T-helper 1 cell treated with Interleukin-12 subunit alpha and Interleukin-12 subunit beta and Interleukin-4 antibody, amounts not matched to agents 30 μg/mL and 1 μg/mL, for 36 hours (primary cell): Measurements from ENCODE around the gene OPN4.

ENCODE experiments used
- H3K27ac Mint-ChIP-seq: one replicate; pipeline ENCODE4 v1.8.0; 2021; ENCODE audit warnings: mild to moderate bottlenecking, mixed read lengths
- H3K27me3 Mint-ChIP-seq: one replicate; pipeline ENCODE4 v1.8.0; 2021; ENCODE audit warnings: low read depth, mixed read lengths
- H3K36me3 Mint-ChIP-seq: one replicate; pipeline ENCODE4 v1.8.0; 2021; ENCODE audit warnings: low read depth, mixed read lengths
- H3K4me1 Mint-ChIP-seq: one replicate; pipeline ENCODE4 v1.8.0; 2021; ENCODE audit warnings: low read depth, mixed read lengths
- H3K4me3 Mint-ChIP-seq: one replicate; pipeline ENCODE4 v1.8.0; 2021; ENCODE audit warnings: mild to moderate bottlenecking, moderate library complexity, mixed read lengths
- H3K9me3 Mint-ChIP-seq: one replicate; pipeline ENCODE4 v1.8.0; 2021; ENCODE audit warnings: mixed read lengths

The OPN4 gene

GRCh38 chr10:86673827-86674581 lies 19.7 kb downstream of the OPN4 start:
- Mint-ChIP-seq H3K36me3 (no peaks in the 10 kb centered on the region), H3K9me3 (no peaks in the 10 kb centered on the region), H3K27ac (no peak overlapping the region), H3K27me3 (no peaks in the 10 kb centered on the region), H3K4me1 (no peaks in the 10 kb centered on the region), H3K4me3 (no peak overlapping the region)

GRCh38 chr10:86674912-86675311 lies 20.6 kb downstream of the OPN4 start:
- Mint-ChIP-seq H3K9me3 (no peaks in the 10 kb centered on the region), H3K27ac (no peak overlapping the region), H3K4me1 (no peaks in the 10 kb centered on the region), H3K36me3 (no peaks in the 10 kb centered on the region), H3K4me3 (no peak overlapping the region), H3K27me3 (no peaks in the 10 kb centered on the region)

GRCh38 chr10:86677374-86677773 lies 23.0 kb downstream of the OPN4 start:
- Mint-ChIP-seq H3K9me3 (no peaks in the 10 kb centered on the region), H3K36me3 (no peaks in the 10 kb centered on the region)

GRCh38 chr10:86678999-86679792 lies 24.8 kb downstream of the OPN4 start:
- Mint-ChIP-seq H3K27me3 (no peaks in the 10 kb centered on the region), H3K27ac (no peak overlapping the region), H3K36me3 (no peaks in the 10 kb centered on the region), H3K9me3 (no peaks in the 10 kb centered on the region), H3K4me3 (no peak overlapping the region), H3K4me1 (no peaks in the 10 kb centered on the region)

More at GRCh38 chr10:86677374-86677773, 23.0 kb downstream of the OPN4 start:
- H3K27me3 Mint-ChIP-seq: no peaks in the 10 kb centered on the region
- H3K27ac Mint-ChIP-seq: no peak overlapping the region
- H3K4me1 Mint-ChIP-seq: no peaks in the 10 kb centered on the region
- no peak overlapping the region for H3K4me3 Mint-ChIP-seq

GRCh38 chr10:86681047-86681446 lies 26.7 kb downstream of the OPN4 start:
- Mint-ChIP-seq H3K4me3 (no peak overlapping the region), H3K27ac (no peak overlapping the region), H3K36me3 (no peaks in the 10 kb centered on the region), H3K27me3 (no peaks in the 10 kb centered on the region), H3K4me1 (no peaks in the 10 kb centered on the region), H3K9me3 (no peaks in the 10 kb centered on the region)

GRCh38 chr10:86681722-86682386 lies 27.5 kb downstream of the OPN4 start:
- Mint-ChIP-seq H3K27me3 (no peaks in the 10 kb centered on the region), H3K4me1 (no peaks in the 10 kb centered on the region), H3K27ac (no peak overlapping the region), H3K36me3 (no peaks in the 10 kb centered on the region), H3K4me3 (no peak overlapping the region), H3K9me3 (no peaks in the 10 kb centered on the region)

GRCh38 chr10:86682675-86683074 lies 28.3 kb downstream of the OPN4 start:
- H3K36me3 Mint-ChIP-seq: no peaks in the 10 kb centered on the region
- H3K4me3 Mint-ChIP-seq: no peak overlapping the region
- no peaks in the 10 kb centered on the region for H3K9me3 Mint-ChIP-seq
- no peaks in the 10 kb centered on the region for H3K4me1 Mint-ChIP-seq
- no peaks in the 10 kb centered on the region for H3K27me3 Mint-ChIP-seq
- no peak overlapping the region for H3K27ac Mint-ChIP-seq

- H3K27ac Mint-ChIP-seq: no peak overlapping the region
- no peaks in the 10 kb centered on the region for H3K36me3 Mint-ChIP-seq
- no peak overlapping the region for H3K4me3 Mint-ChIP-seq
- no peaks in the 10 kb centered on the region for H3K4me1 Mint-ChIP-seq
- H3K27me3 Mint-ChIP-seq: no peaks in the 10 kb centered on the region
- H3K9me3 Mint-ChIP-seq: no peaks in the 10 kb centered on the region
These were observed 30.2 kb downstream of the OPN4 start for GRCh38 chr10:86684331-86685097.

GRCh38 chr10:86685416-86685815 lies 31.1 kb downstream of the OPN4 start:
- Mint-ChIP-seq H3K4me1 (no peaks in the 10 kb centered on the region), H3K9me3 (no peaks in the 10 kb centered on the region), H3K36me3 (no peaks in the 10 kb centered on the region), H3K27me3 (no peaks in the 10 kb centered on the region), H3K4me3 (no peak overlapping the region), H3K27ac (no peak overlapping the region)

- Mint-ChIP-seq H3K27ac (no peak overlapping the region), H3K4me1 (no peaks in the 10 kb centered on the region), H3K9me3 (no peaks in the 10 kb centered on the region), H3K36me3 (no peaks in the 10 kb centered on the region), H3K4me3 (no peak overlapping the region), H3K27me3 (no peaks in the 10 kb centered on the region)
These were observed 31.7 kb downstream of the OPN4 start for GRCh38 chr10:86685893-86686632.

- no peak overlapping the region for H3K27ac Mint-ChIP-seq
These were observed 32.6 kb downstream of the OPN4 start for GRCh38 chr10:86686972-86687371.

GRCh38 chr10:86687750-86688149 lies 33.4 kb downstream of the OPN4 start:
- H3K27ac Mint-ChIP-seq: no peak overlapping the region
- no peaks in the 10 kb centered on the region for H3K4me1 Mint-ChIP-seq
- H3K4me3 Mint-ChIP-seq: no peak overlapping the region
- H3K9me3 Mint-ChIP-seq: no peaks in the 10 kb centered on the region
- H3K36me3 Mint-ChIP-seq: no peaks in the 10 kb centered on the region
- H3K27me3 Mint-ChIP-seq: no peaks in the 10 kb centered on the region

More at GRCh38 chr10:86686972-86687371, 32.6 kb downstream of the OPN4 start:
- H3K9me3 Mint-ChIP-seq: no peaks in the 10 kb centered on the region
- no peaks in the 10 kb centered on the region for H3K36me3 Mint-ChIP-seq
- no peaks in the 10 kb centered on the region for H3K27me3 Mint-ChIP-seq
- no peak overlapping the region for H3K4me3 Mint-ChIP-seq
- no peaks in the 10 kb centered on the region for H3K4me1 Mint-ChIP-seq

- Mint-ChIP-seq H3K9me3 (no peaks in the 10 kb centered on the region), H3K4me1 (no peaks in the 10 kb centered on the region), H3K27me3 (no peaks in the 10 kb centered on the region), H3K4me3 (no peak overlapping the region), H3K36me3 (no peaks in the 10 kb centered on the region), H3K27ac (no peak overlapping the region)
These were observed 34.1 kb downstream of the OPN4 start for GRCh38 chr10:86688398-86688921.
